HEK293 (cell line): ENCODE data around the gene APOB.

Experiments used
- CTCF ChIA-PET: fragments of 350-600 bp; formaldehyde crosslinking; extraction: SDS; loops from one replicate; lab custom pipeline; 2021; ENCODE audit warnings: antibody characterized with exemption; lab: Yijun Ruan, JAX
- POLR2A ChIA-PET: fragments of 300-600 bp; formaldehyde crosslinking; extraction: SDS; loops from one replicate; lab custom pipeline; 2020; ENCODE audit warnings: antibody characterized with exemption, inconsistent platforms; lab: Yijun Ruan, JAX
- H3K27ac ChIP-seq: fragments of 200-500 bp; sonication (Bioruptor generic); 2 replicates; pipeline ENCODE4 v1.5.1; 2014; ENCODE audit warnings: low read depth, low read length, control low read depth, inconsistent platforms; ENCODE audit errors: extremely low read depth
- H3K36me3 ChIP-seq, 2 experiments: fragments of 200-500 bp in 1 of 2; sonication (Bioruptor generic) in 1 of 2; 1 replicate in 1 of 2; 2 replicates in 1 of 2; pipeline ENCODE4 v1.5.1; 2014 to 2017; ENCODE audit warnings: inconsistent platforms in 2 of 2, low read length in 2 of 2; ENCODE audit not compliant: control insufficient read depth in 2 of 2, insufficient read depth in 1 of 2
- H3K4me1 ChIP-seq: fragments of 200-500 bp; sonication (Bioruptor generic); 2 replicates; pipeline ENCODE4 v1.5.1; 2014; ENCODE audit warnings: mild to moderate bottlenecking, low read length, inconsistent platforms; ENCODE audit not compliant: control insufficient read depth, insufficient read depth
- H3K4me3 ChIP-seq: 2 replicates; pipeline ENCODE4 v1.5.1; 2011; ENCODE audit warnings: low read depth, mild to moderate bottlenecking, control low read depth, low read length, moderate library complexity
- H3K9me3 ChIP-seq: fragments of 200-500 bp; sonication (Bioruptor generic); 2 replicates; pipeline ENCODE4 v1.5.1; 2014; ENCODE audit warnings: low read depth, low read length, inconsistent platforms; ENCODE audit not compliant: control insufficient read depth, insufficient read depth
- HOXD13 ChIP-seq: sonication (generic); formaldehyde crosslinking; IDR thresholded peaks from 2 replicates; pipeline ENCODE4 v1.8.0; 2022; ENCODE audit warnings: missing genetic modification reagents, borderline replicate concordance
- KLF7 ChIP-seq: fragments of 450-650 bp; formaldehyde crosslinking; IDR thresholded peaks from 2 replicates; pipeline ENCODE4 v1.5.1; 2016; ENCODE audit warnings: missing biosample characterization, missing genetic modification characterization, borderline replicate concordance
- SCRT2 ChIP-seq: fragments of 450-650 bp; formaldehyde crosslinking; IDR thresholded peaks from 2 replicates; pipeline ENCODE4 v1.5.1; 2016; ENCODE audit warnings: missing biosample characterization, missing genetic modification characterization
- ZFP69B ChIP-seq: fragments of 450-650 bp; formaldehyde crosslinking; IDR thresholded peaks from 2 replicates; pipeline ENCODE4 v1.5.1; 2016; ENCODE audit warnings: missing biosample characterization, missing genetic modification characterization
- ZNF140 ChIP-seq: fragments of 450-650 bp; formaldehyde crosslinking; IDR thresholded peaks from 2 replicates; pipeline ENCODE4 v1.5.1; 2016; ENCODE audit warnings: missing biosample characterization, missing genetic modification characterization
- ZNF174 ChIP-seq: fragments of 450-650 bp; formaldehyde crosslinking; IDR thresholded peaks from 2 replicates; pipeline ENCODE4 v1.5.0; 2017; ENCODE audit warnings: missing biosample characterization, mild to moderate bottlenecking, missing genetic modification characterization
- ZNF19 ChIP-seq: fragments of 450-650 bp; formaldehyde crosslinking; IDR thresholded peaks from 2 replicates; pipeline ENCODE4; 2016; ENCODE audit warnings: missing biosample characterization, missing genetic modification characterization, low read depth
- ZNF311 ChIP-seq: fragments of 450-650 bp; formaldehyde crosslinking; IDR thresholded peaks from 2 replicates; pipeline ENCODE4 v1.5.1; 2017; ENCODE audit warnings: missing biosample characterization, missing genetic modification characterization, borderline replicate concordance
- ZNF335 ChIP-seq: fragments of 450-650 bp; formaldehyde crosslinking; conservative IDR thresholded peaks from 2 replicates; pipeline ENCODE4 v1.5.1; 2016; ENCODE audit warnings: missing biosample characterization, missing genetic modification characterization
- ZNF610 ChIP-seq: fragments of 450-650 bp; formaldehyde crosslinking; IDR thresholded peaks from 2 replicates; pipeline ENCODE4 v1.5.1; 2016; ENCODE audit warnings: missing biosample characterization, missing genetic modification characterization, borderline replicate concordance
- ZNF660 ChIP-seq: fragments of 450-650 bp; IDR thresholded peaks from 2 replicates; pipeline ENCODE4 v1.5.1; 2018; ENCODE audit warnings: missing biosample characterization, mild to moderate bottlenecking, missing genetic modification characterization
- ZNF768 ChIP-seq: fragments of 450-650 bp; formaldehyde crosslinking; IDR thresholded peaks from 2 replicates; pipeline ENCODE4 v1.5.1; 2018; ENCODE audit warnings: missing biosample characterization, mild to moderate bottlenecking, missing genetic modification characterization
- TF ChIP-seq, protein P1 (sequence below): fragments of 450-650 bp; formaldehyde crosslinking; IDR thresholded peaks from 2 replicates; pipeline ENCODE4 v1.5.1; 2016; ENCODE audit warnings: missing biosample characterization, missing genetic modification characterization, borderline replicate concordance
- TF ChIP-seq, protein P2 (sequence below): fragments of 450-650 bp; formaldehyde crosslinking; IDR thresholded peaks from 2 replicates; pipeline ENCODE4 v1.5.1; 2016; ENCODE audit warnings: missing biosample characterization, missing genetic modification characterization
- TF ChIP-seq, protein P3 (sequence below): fragments of 450-650 bp; formaldehyde crosslinking; IDR thresholded peaks from 2 replicates; pipeline ENCODE4 v1.5.1; 2017; ENCODE audit warnings: missing biosample characterization, missing genetic modification characterization
- TF ChIP-seq, protein P4 (sequence below): fragments of 450-650 bp; formaldehyde crosslinking; IDR thresholded peaks from 2 replicates; pipeline ENCODE4 v1.5.1; 2016; ENCODE audit warnings: missing biosample characterization, missing genetic modification characterization

APOB gene

DNA sequence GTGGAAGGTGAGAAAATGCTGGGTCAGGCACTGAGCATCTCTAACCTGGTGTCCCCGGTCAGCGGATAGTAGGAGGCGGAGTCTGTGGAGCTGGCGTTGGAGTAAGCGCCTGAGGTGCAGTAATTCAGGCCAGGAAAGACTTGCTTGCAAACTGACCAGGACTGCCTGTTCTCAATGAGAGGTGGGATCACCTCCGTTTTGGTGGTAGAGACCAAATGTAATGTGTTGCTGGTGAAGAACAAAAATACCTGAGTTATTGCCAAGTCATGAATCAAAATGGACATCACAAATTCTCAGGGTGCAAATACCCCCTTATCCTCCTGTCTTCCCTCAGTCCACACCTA is 24.2 kb downstream of the APOB start:
- Histone ChIP-seq H3K9me3 (no peaks in the 10 kb centered on the region), H3K4me3 (no peak overlapping the region), H3K4me1 (no peaks in the 10 kb centered on the region), H3K36me3 (no peaks in the 10 kb centered on the region), H3K27ac (no peak overlapping the region)
- TF ChIP-seq ZNF19 (tag by site-specific recombination), result no peak
- TF ChIP-seq, protein P1, sequence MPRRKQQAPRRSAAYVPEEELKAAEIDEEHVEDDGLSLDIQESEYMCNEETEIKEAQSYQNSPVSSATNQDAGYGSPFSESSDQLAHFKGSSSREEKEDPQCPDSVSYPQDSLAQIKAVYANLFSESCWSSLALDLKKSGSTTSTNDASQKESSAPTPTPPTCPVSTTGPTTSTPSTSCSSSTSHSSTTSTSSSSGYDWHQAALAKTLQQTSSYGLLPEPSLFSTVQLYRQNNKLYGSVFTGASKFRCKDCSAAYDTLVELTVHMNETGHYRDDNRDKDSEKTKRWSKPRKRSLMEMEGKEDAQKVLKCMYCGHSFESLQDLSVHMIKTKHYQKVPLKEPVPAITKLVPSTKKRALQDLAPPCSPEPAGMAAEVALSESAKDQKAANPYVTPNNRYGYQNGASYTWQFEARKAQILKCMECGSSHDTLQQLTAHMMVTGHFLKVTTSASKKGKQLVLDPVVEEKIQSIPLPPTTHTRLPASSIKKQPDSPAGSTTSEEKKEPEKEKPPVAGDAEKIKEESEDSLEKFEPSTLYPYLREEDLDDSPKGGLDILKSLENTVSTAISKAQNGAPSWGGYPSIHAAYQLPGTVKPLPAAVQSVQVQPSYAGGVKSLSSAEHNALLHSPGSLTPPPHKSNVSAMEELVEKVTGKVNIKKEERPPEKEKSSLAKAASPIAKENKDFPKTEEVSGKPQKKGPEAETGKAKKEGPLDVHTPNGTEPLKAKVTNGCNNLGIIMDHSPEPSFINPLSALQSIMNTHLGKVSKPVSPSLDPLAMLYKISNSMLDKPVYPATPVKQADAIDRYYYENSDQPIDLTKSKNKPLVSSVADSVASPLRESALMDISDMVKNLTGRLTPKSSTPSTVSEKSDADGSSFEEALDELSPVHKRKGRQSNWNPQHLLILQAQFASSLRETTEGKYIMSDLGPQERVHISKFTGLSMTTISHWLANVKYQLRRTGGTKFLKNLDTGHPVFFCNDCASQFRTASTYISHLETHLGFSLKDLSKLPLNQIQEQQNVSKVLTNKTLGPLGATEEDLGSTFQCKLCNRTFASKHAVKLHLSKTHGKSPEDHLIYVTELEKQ (tag by site-specific recombination), result no peak
- TF ChIP-seq ZNF768 (tag by site-specific recombination), result no peak
- no peak for TF ChIP-seq ZNF140
- no peak for TF ChIP-seq ZNF335 (tag by site-specific recombination)
- no peak for TF ChIP-seq ZNF311 (tag by site-specific recombination)
- TF ChIP-seq ZFP69B, result no peak
- TF ChIP-seq, protein P2, sequence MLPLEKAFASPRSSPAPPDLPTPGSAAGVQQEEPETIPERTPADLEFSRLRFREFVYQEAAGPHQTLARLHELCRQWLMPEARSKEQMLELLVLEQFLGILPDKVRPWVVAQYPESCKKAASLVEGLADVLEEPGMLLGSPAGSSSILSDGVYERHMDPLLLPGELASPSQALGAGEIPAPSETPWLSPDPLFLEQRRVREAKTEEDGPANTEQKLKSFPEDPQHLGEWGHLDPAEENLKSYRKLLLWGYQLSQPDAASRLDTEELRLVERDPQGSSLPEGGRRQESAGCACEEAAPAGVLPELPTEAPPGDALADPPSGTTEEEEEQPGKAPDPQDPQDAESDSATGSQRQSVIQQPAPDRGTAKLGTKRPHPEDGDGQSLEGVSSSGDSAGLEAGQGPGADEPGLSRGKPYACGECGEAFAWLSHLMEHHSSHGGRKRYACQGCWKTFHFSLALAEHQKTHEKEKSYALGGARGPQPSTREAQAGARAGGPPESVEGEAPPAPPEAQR (tag by site-specific recombination), result no peak
- no peak for TF ChIP-seq ZNF174 (tag by site-specific recombination)
- TF ChIP-seq ZNF610 (tag by site-specific recombination), result no peak
- TF ChIP-seq HOXD13 (CRISPR knock-in tag), result no peak
- no peak for TF ChIP-seq ZNF660 (tag by site-specific recombination)
- TF ChIP-seq, protein P3, sequence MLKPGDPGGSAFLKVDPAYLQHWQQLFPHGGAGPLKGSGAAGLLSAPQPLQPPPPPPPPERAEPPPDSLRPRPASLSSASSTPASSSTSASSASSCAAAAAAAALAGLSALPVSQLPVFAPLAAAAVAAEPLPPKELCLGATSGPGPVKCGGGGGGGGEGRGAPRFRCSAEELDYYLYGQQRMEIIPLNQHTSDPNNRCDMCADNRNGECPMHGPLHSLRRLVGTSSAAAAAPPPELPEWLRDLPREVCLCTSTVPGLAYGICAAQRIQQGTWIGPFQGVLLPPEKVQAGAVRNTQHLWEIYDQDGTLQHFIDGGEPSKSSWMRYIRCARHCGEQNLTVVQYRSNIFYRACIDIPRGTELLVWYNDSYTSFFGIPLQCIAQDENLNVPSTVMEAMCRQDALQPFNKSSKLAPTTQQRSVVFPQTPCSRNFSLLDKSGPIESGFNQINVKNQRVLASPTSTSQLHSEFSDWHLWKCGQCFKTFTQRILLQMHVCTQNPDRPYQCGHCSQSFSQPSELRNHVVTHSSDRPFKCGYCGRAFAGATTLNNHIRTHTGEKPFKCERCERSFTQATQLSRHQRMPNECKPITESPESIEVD, result no peak
- TF ChIP-seq KLF7 (tag by site-specific recombination), result no peak
- POLR2A ChIA-PET, result no interaction called here
- CTCF ChIA-PET, result no interaction called here

DNA sequence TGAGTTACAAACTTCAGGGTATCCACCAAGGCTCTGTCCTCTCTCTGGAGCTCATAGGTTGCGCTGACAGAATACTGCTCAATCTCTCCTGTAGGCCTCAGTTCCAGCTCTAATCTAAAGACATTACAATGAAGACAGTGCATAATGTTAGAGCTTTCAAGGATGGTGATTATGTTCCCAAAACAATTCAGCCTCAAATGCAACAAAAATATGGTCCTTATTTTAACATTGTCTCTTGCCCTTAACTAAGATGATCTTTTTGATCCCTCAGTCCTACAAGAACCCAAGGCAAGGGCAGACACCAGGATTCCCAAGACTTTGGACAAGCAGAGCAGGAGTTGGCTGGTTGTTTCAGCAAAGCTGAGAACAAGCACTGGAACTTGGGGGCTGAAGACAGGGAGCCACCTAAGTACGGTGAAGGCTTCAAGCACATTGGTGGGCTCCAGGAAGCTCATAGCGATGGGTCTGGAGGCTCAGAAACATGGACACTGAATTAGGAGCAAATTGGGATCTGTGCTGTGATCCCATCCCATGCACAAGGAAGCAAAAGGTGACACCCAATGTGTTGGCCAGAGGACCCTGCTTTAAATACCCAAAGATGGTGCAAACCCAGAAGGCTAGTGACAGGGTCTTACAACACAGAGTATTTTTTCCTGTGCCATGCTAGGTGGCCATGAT is 24.7 kb downstream of the APOB start:
- Histone ChIP-seq H3K4me1 (no peaks in the 10 kb centered on the region), H3K4me3 (no peak overlapping the region), H3K27ac (no peak overlapping the region), H3K9me3 (no peaks in the 10 kb centered on the region), H3K36me3 (no peaks in the 10 kb centered on the region)
- ChIA-PET POLR2A (no interaction called here), CTCF (no interaction called here)
- TF ChIP-seq SCRT2 (tag by site-specific recombination), result no peak
- TF ChIP-seq, protein P4, sequence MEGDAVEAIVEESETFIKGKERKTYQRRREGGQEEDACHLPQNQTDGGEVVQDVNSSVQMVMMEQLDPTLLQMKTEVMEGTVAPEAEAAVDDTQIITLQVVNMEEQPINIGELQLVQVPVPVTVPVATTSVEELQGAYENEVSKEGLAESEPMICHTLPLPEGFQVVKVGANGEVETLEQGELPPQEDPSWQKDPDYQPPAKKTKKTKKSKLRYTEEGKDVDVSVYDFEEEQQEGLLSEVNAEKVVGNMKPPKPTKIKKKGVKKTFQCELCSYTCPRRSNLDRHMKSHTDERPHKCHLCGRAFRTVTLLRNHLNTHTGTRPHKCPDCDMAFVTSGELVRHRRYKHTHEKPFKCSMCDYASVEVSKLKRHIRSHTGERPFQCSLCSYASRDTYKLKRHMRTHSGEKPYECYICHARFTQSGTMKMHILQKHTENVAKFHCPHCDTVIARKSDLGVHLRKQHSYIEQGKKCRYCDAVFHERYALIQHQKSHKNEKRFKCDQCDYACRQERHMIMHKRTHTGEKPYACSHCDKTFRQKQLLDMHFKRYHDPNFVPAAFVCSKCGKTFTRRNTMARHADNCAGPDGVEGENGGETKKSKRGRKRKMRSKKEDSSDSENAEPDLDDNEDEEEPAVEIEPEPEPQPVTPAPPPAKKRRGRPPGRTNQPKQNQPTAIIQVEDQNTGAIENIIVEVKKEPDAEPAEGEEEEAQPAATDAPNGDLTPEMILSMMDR (tag by site-specific recombination), result no peak
